ENCODE data around the gene CLCN7.

DNA sequence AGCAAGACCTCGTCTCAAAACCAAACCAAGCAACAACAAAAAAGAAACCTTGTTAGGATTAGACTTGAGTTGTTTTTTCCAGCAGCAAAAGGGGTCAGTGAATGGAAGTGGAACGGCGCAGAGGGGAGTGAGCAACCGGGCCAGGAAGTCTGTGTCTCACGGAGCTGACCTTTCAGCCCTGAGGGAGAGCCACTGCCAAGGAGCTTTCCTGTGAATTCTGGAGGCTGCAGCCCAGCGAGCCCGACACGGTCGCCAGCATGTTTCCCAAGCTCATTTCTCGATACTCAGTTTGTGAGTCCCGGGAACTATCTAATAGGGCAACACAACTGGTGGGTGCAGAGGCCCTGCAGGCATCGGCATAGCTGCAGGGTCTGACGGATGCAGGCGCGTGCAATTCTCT, 37.9 kb upstream of the CLCN7 start:
- TF ChIP-seq POLR2A (IDR thresholded peaks at IDR 0.05) (no peak), EP300 (IDR thresholded peaks at IDR 0.05) (no peak)
- TF ChIP-seq, protein P1, sequence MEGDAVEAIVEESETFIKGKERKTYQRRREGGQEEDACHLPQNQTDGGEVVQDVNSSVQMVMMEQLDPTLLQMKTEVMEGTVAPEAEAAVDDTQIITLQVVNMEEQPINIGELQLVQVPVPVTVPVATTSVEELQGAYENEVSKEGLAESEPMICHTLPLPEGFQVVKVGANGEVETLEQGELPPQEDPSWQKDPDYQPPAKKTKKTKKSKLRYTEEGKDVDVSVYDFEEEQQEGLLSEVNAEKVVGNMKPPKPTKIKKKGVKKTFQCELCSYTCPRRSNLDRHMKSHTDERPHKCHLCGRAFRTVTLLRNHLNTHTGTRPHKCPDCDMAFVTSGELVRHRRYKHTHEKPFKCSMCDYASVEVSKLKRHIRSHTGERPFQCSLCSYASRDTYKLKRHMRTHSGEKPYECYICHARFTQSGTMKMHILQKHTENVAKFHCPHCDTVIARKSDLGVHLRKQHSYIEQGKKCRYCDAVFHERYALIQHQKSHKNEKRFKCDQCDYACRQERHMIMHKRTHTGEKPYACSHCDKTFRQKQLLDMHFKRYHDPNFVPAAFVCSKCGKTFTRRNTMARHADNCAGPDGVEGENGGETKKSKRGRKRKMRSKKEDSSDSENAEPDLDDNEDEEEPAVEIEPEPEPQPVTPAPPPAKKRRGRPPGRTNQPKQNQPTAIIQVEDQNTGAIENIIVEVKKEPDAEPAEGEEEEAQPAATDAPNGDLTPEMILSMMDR (IDR thresholded peaks at IDR 0.05) = no peak

All from gastroesophageal sphincter (tissue), 3 donors.